ENCODE results near the gene SORL1.

DNA sequence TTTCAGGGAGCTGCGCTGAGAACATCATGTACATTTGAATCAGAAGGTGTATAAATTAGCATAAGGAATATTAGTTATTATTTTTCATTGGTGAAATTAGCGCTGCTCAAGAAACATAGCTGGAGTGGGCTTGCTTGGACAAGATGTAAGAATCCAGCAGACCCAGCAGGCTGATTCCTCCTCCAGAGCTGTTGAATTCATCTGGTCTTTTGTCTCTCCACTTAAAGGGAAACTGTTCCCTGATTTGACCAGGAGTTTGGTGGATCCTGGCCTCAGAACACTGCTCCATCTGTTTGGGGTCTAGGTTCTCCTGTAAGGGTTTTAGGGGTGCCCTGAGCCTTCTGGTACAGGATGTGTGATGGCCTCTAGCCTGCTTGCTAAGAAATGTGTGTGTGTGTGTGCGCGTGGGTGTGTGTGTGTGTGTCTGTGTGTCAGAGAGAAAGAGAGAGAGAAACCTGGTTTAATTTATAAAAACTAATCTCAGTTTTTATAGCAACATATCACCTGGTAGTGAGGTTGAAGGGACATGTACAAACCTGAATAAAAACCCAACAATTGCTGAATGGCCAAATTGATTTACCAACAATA lies 8.3 kb upstream of the SORL1 start:
- TF ChIP-seq, protein P1, sequence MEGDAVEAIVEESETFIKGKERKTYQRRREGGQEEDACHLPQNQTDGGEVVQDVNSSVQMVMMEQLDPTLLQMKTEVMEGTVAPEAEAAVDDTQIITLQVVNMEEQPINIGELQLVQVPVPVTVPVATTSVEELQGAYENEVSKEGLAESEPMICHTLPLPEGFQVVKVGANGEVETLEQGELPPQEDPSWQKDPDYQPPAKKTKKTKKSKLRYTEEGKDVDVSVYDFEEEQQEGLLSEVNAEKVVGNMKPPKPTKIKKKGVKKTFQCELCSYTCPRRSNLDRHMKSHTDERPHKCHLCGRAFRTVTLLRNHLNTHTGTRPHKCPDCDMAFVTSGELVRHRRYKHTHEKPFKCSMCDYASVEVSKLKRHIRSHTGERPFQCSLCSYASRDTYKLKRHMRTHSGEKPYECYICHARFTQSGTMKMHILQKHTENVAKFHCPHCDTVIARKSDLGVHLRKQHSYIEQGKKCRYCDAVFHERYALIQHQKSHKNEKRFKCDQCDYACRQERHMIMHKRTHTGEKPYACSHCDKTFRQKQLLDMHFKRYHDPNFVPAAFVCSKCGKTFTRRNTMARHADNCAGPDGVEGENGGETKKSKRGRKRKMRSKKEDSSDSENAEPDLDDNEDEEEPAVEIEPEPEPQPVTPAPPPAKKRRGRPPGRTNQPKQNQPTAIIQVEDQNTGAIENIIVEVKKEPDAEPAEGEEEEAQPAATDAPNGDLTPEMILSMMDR (IDR thresholded peaks at IDR 0.05; ENCODE audit: poor library complexity, severe bottlenecking): no peak
- TF ChIP-seq EZH2 (IDR thresholded peaks at IDR 0.05; ENCODE audit: borderline replicate concordance, insufficient read depth, low read length, poor library complexity, severe bottlenecking) (no peak), RAD21 (conservative IDR thresholded peaks at IDR 0.05) (no peak)

Data from neural cell (in vitro differentiated cells).